PC-9 (cell line): ENCODE data around the gene GABRR3. TPM values are rescaled to one million over a fixed set of nuclear protein-coding genes. Genes with fewer than 3 reads are reported as not detected.
A peak's percentile ranks its signal among the peaks of the same experiment; 100 is the strongest.

Experiments
- BruUV-seq: library from RNA; stranded (reverse); fragments of 400-500 nt; replicated peaks from 2 replicates; lab custom pipeline; 2021; lab: Mats Ljungman, UMichigan
- CTCF ChIA-PET: fragments of 300-600 bp; sonication (Branson Sonifier 250); formaldehyde crosslinking; loops from one replicate; lab custom pipeline; 2022; ENCODE audit warnings: antibody characterized with exemption; lab: Charles Lee
- POLR2A ChIA-PET: fragments of 300-600 bp; sonication (Branson Sonifier 250); formaldehyde crosslinking; loops from one replicate; lab custom pipeline; 2022; ENCODE audit warnings: antibody characterized with exemption; ENCODE audit not compliant: unreplicated experiment; lab: Charles Lee
- DNase-seq, 2 experiments: peaks; one replicate each; pipeline versions ENCODE4 v3.0.0 to v3.0.0-alpha.2; 2015 to 2022; ENCODE audit warnings: mixed read lengths in 1 of 2
- H2AFZ ChIP-seq: fragments of 200-600 bp; sonication (generic); 2 replicates; pipeline ENCODE4 v1.8.1; 2017; ENCODE audit warnings: antibody characterized with exemption
- H3F3A ChIP-seq: fragments of 200-600 bp; sonication (generic); 2 replicates; pipeline ENCODE4 v1.8.1; 2017; ENCODE audit warnings: antibody characterized with exemption, mild to moderate bottlenecking, low read depth; ENCODE audit not compliant: insufficient read depth
- H3K27ac ChIP-seq: fragments of 200-600 bp; sonication (generic); 2 replicates; pipeline ENCODE4 v1.6.1; 2016; ENCODE audit warnings: mixed run types
- H3K27me3 ChIP-seq: fragments of 200-600 bp; sonication (generic); 2 replicates; pipeline ENCODE4 v1.6.1; 2016; ENCODE audit warnings: low read depth, mixed run types; ENCODE audit not compliant: insufficient read depth
- H3K36me3 ChIP-seq: fragments of 200-600 bp; sonication (generic); 2 replicates; pipeline ENCODE4 v1.6.1; 2016; ENCODE audit warnings: low read depth, mixed run types
- H3K4me1 ChIP-seq: fragments of 200-600 bp; sonication (generic); replicated peaks from 2 replicates; pipeline ENCODE4 v1.6.1; 2016; ENCODE audit warnings: mixed run types; ENCODE audit not compliant: insufficient read depth
- H3K4me2 ChIP-seq: fragments of 200-600 bp; sonication (generic); 2 replicates; pipeline ENCODE4 v1.6.1; 2017; ENCODE audit warnings: mixed run types
- H3K4me3 ChIP-seq: fragments of 200-600 bp; sonication (generic); 2 replicates; pipeline ENCODE4 v1.6.1; 2016; ENCODE audit warnings: mixed run types
- H3K79me2 ChIP-seq: fragments of 200-600 bp; sonication (generic); 2 replicates; pipeline ENCODE4 v1.6.1; 2017; ENCODE audit warnings: low read depth, mixed run types
- H3K9me2 ChIP-seq: fragments of 200-600 bp; sonication (generic); 2 replicates; pipeline ENCODE4 v1.8.1; 2017; ENCODE audit warnings: mild to moderate bottlenecking; ENCODE audit not compliant: insufficient read depth
- H3K9me3 ChIP-seq: fragments of 200-600 bp; sonication (generic); 2 replicates; pipeline ENCODE4 v1.8.1; 2016; ENCODE audit warnings: low read depth; ENCODE audit not compliant: insufficient read depth
- H4K20me1 ChIP-seq: fragments of 200-600 bp; sonication (generic); 2 replicates; pipeline ENCODE4 v1.8.1; 2017; ENCODE audit not compliant: insufficient read depth
- CTCF ChIP-seq: fragments of 200-600 bp; sonication (generic); conservative IDR thresholded peaks from 2 replicates; pipeline ENCODE4 v1.6.1; 2017; ENCODE audit warnings: mixed run types, antibody characterized with exemption, mild to moderate bottlenecking, moderate library complexity
- EZH2 ChIP-seq: fragments of 200-600 bp; sonication (generic); IDR thresholded peaks from 2 replicates; pipeline ENCODE4 v1.8.0; 2017; ENCODE audit warnings: antibody characterized with exemption, low read depth
- intact Hi-C: fragments of 100-400 bp; cut with micrococcal nuclease; formaldehyde crosslinking; loops from one replicate; pipeline ENCODE4 v1.10.0; 2022; ENCODE audit not compliant: unreplicated experiment
- total RNA-seq: library from RNA; stranded (reverse); gene quantifications from 2 replicates; pipeline ENCODE4 v1.2.3, GENCODE V29; 2021

The GABRR3 gene
- total RNA-seq, 1 experiment from 2014 or later = not detected

GRCh38 chr3:98056035-98056434 is 20.9 kb upstream of the GABRR3 start:
- ChIA-PET CTCF (no interaction called here), POLR2A (no interaction called here)
- no peaks in the 10 kb centered on the region for H3K79me2 ChIP-seq
- no peaks in the 10 kb centered on the region for H3K9me3 ChIP-seq
- H3K4me3 ChIP-seq = no peak overlapping the region
- intact Hi-C loops = no loop called here
- H3K4me2 ChIP-seq = no peak overlapping the region
- BruUV-seq = no TSS peak
- peaks cover 28% of the 10 kb centered on the region for H3K4me1 ChIP-seq
- H3K9me2 ChIP-seq = 0 out of 2 replicates have a peak, but pooled peaks cover 6% of the 10 kb centered on the region
- no peak for DNase-seq
- peaks cover 14% of the 10 kb centered on the region; the same call in 1 of the 2 replicates for H3F3A ChIP-seq
- TF ChIP-seq CTCF (no peak), EZH2 (no peak)
- no peaks in the 10 kb centered on the region for H4K20me1 ChIP-seq
- H3K27me3 ChIP-seq = no peaks in the 10 kb centered on the region
- no peak overlapping the region for H3K27ac ChIP-seq
- H3K36me3 ChIP-seq = no peaks in the 10 kb centered on the region
- no peak overlapping the region for H2AFZ ChIP-seq

- CTCF ChIA-PET = no interaction called here
- BruUV-seq = no TSS peak
These were observed 14.2 kb upstream of the GABRR3 start for GRCh38 chr3:98049271-98049670.

GRCh38 chr3:98048586-98048985 is 13.5 kb upstream of the GABRR3 start:
- Histone ChIP-seq H3K4me1 (no peaks in the 10 kb centered on the region), H3K9me2 (no peaks in the 10 kb centered on the region), H3K9me3 (no peaks in the 10 kb centered on the region), H3K36me3 (no peaks in the 10 kb centered on the region), H3K79me2 (no peaks in the 10 kb centered on the region), H3K4me3 (no peak overlapping the region), H2AFZ (no peak overlapping the region), H3F3A (no peaks in the 10 kb centered on the region), H3K27me3 (no peaks in the 10 kb centered on the region), H4K20me1 (no peaks in the 10 kb centered on the region), H3K4me2 (no peak overlapping the region), H3K27ac (no peak overlapping the region)
- intact Hi-C loops = loop anchor here (10.0 kb wide), 1 partner anchor 1706 kb away; no protein-coding TSS in a partner anchor
- DNase-seq = no peak
- POLR2A ChIA-PET = no interaction called here
- CTCF ChIA-PET = interaction anchor here (0.5 kb wide), 1 partner anchor 642 kb away, joined by 3 read pairs; no protein-coding TSS in a partner anchor
- TF ChIP-seq EZH2 (no peak), CTCF (no peak)
- BruUV-seq = no TSS peak

More at GRCh38 chr3:98049271-98049670, 14.2 kb upstream of the GABRR3 start:
- no peaks in the 10 kb centered on the region for H4K20me1 ChIP-seq
- H3K4me2 ChIP-seq = no peak overlapping the region
- POLR2A ChIA-PET = no interaction called here
- TF ChIP-seq CTCF = no peak
- no peak for TF ChIP-seq EZH2
- no peak overlapping the region for H3K4me3 ChIP-seq
- no peaks in the 10 kb centered on the region for H3K4me1 ChIP-seq
- H3F3A ChIP-seq = no peaks in the 10 kb centered on the region
- no peaks in the 10 kb centered on the region for H3K36me3 ChIP-seq
- no peaks in the 10 kb centered on the region for H3K79me2 ChIP-seq
- H3K27me3 ChIP-seq = no peaks in the 10 kb centered on the region
- H3K9me2 ChIP-seq = no peaks in the 10 kb centered on the region
- H3K27ac ChIP-seq = no peak overlapping the region
- peak overlapping the region; percentile 11; the same call in 1 of the 2 replicates for H2AFZ ChIP-seq
- no peak for DNase-seq
- no peaks in the 10 kb centered on the region for H3K9me3 ChIP-seq
- intact Hi-C loops = loop anchor here (10.0 kb wide), 1 partner anchor 1706 kb away; no protein-coding TSS in a partner anchor
